ENCODE measurements around the gene AZU1. TPM values are rescaled to one million over a fixed set of nuclear protein-coding genes. Genes with fewer than 3 reads are reported as not detected.

The AZU1 gene
- total RNA-seq, 1 experiment from 2014 or later = 1.6 TPM

- Histone ChIP-seq H4K91ac (ENCODE audit: insufficient read length, low read depth, low read length) (no peak overlapping the region), H2AFZ (ENCODE audit: low read length) (no peak overlapping the region), H3K9ac (ENCODE audit: extremely low read depth, insufficient read length, low read length) (no peak overlapping the region), H3K27me3 (ENCODE audit: insufficient read depth, low read length) (no peaks in the 10 kb centered on the region), H4K5ac (ENCODE audit: insufficient read length, low read depth, low read length) (no peak overlapping the region), H2BK5ac (ENCODE audit: insufficient read length, low read length) (no peak overlapping the region), H3K79me2 (ENCODE audit: insufficient read depth, low read length) (no peaks in the 10 kb centered on the region), H3K23ac (ENCODE audit: insufficient read length, low read depth, low read length) (no peak overlapping the region), H3T11ph (ENCODE audit: low read length) (no peak overlapping the region), H3K4ac (ENCODE audit: low read depth, low read length) (no peak overlapping the region), H4K8ac (replicated peaks; ENCODE audit: insufficient read length, low read depth, low read length) (no peak overlapping the region), H3K18ac (ENCODE audit: insufficient read length, low read depth, low read length) (no peak overlapping the region), H2BK15ac (ENCODE audit: low read depth, low read length) (no peak overlapping the region), H4K20me1 (ENCODE audit: control insufficient read depth, insufficient read depth, insufficient read length) (no peaks in the 10 kb centered on the region), H3K79me1 (ENCODE audit: insufficient read depth, low read depth, low read length, poor library complexity, severe bottlenecking) (no peaks in the 10 kb centered on the region), H3K14ac (ENCODE audit: insufficient read depth, low read length) (no peak overlapping the region), H2AK5ac (ENCODE audit: insufficient read length, low read length) (no peak overlapping the region), H2BK20ac (ENCODE audit: low read depth, low read length, poor library complexity, severe bottlenecking) (no peak overlapping the region), H3K23me2 (ENCODE audit: insufficient read length, low read depth, low read length, poor library complexity, severe bottlenecking) (no peaks in the 10 kb centered on the region), H3K4me2 (ENCODE audit: insufficient read depth, insufficient read length, low read length) (no peak overlapping the region), H3K4me1 (ENCODE audit: insufficient read depth, low read length) (no peaks in the 10 kb centered on the region), H3K56ac (ENCODE audit: insufficient read length, low read depth, low read length) (no peak overlapping the region), H3K9me3 (ENCODE audit: control insufficient read depth, low read depth, low read length) (no peaks in the 10 kb centered on the region), H3K27ac (ENCODE audit: insufficient read length, low read depth, low read length) (no peak overlapping the region), H2BK120ac (ENCODE audit: low read depth, low read length, poor library complexity, severe bottlenecking) (no peak overlapping the region), H2BK12ac (ENCODE audit: insufficient read length, low read depth, low read length) (no peak overlapping the region)
- no CpG with 5 or more reads among the region's 38 CpGs for WGBS (ENCODE audit: extremely low coverage, insufficient read length, low lambda C conversion rate)
- Mint-ChIP-seq H3K4me3 (no peak overlapping the region), H3K4me1 (peaks cover 8 to 27% of the 10 kb centered on the region in 2 experiments), H3K27me3 (ENCODE audit: low read depth) (peaks cover 8% of the 10 kb centered on the region; the same call in 1 of the 2 replicates), H3K9me3 (peaks cover 3 to 4% of the 10 kb centered on the region in 2 experiments; a peak in 4 of 5 replicates), H3K36me3 (ENCODE audit: insufficient read depth in 1 of 3, low read depth in 3 of 3) (peaks cover 20 to 39% (median 30%) of the 10 kb centered on the region in 3 experiments), H3K27ac (no peak overlapping the region)
- no peak for TF ChIP-seq CTCF (conservative IDR thresholded peaks at IDR 0.05)
- DNase-seq = no peak
Measured at GRCh38 chr19:866769-867300, 39.2 kb downstream of the AZU1 start.
